Activated CD8-positive, alpha-beta memory T cell treated with anti-CD3 and anti-CD28 coated beads for 36 hours (primary cell): Measurements from ENCODE around the gene MAB21L4. TPM values are rescaled to one million over a fixed set of nuclear protein-coding genes. Genes with fewer than 3 reads are reported as not detected.

Source experiments
- CTCF ChIA-PET: fragments of 350-600 bp; sonication (Branson Sonifier 250); formaldehyde crosslinking; loops from one replicate; lab custom pipeline; 2021; ENCODE audit warnings: antibody characterized with exemption; lab: Charles Lee
- POLR2A ChIA-PET: fragments of 350-600 bp; sonication (Branson Sonifier 250); formaldehyde crosslinking; loops from one replicate; lab custom pipeline; 2021; ENCODE audit warnings: antibody characterized with exemption; lab: Charles Lee
- total RNA-seq, 2 experiments: library from RNA; stranded (reverse); gene quantifications; one replicate each; pipeline ENCODE4 v1.2.3, GENCODE V29; 2021

The MAB21L4 gene
- total RNA-seq = not detected

- CTCF ChIA-PET = no interaction called here
Measured at GRCh38 chr2:240895656-240896388, at the start of gene MAB21L4. Gene MAB21L4 (minus strand): TSS chr2:240896156. CDS start chr2:240895997, 159 bp downstream.

GRCh38 chr2:240936106-240936505 is 40.1 kb upstream of the MAB21L4 start:
- POLR2A ChIA-PET = no interaction called here
- CTCF ChIA-PET = no interaction called here

More at GRCh38 chr2:240895656-240896388, at the start of gene MAB21L4:
- POLR2A ChIA-PET = no interaction called here

GRCh38 chr2:240935103-240935876 is 39.3 kb upstream of the MAB21L4 start:
- POLR2A ChIA-PET = no interaction called here
- CTCF ChIA-PET = interaction anchor here (1.6 kb wide), 1 partner anchor 21 kb away, joined by 4 read pairs; no protein-coding TSS in a partner anchor

- ChIA-PET CTCF (interaction anchor here (1.6 kb wide), 1 partner anchor 20 kb away, joined by 4 read pairs; no protein-coding TSS in a partner anchor), POLR2A (no interaction called here)
Measured at GRCh38 chr2:240934701-240935102, 38.7 kb upstream of the MAB21L4 start.

GRCh38 chr2:240933966-240934700 is 38.2 kb upstream of the MAB21L4 start:
- CTCF ChIA-PET = interaction anchor here (1.6 kb wide), 1 partner anchor 20 kb away, joined by 4 read pairs; no protein-coding TSS in a partner anchor
- POLR2A ChIA-PET = no interaction called here

- POLR2A ChIA-PET = no interaction called here
- CTCF ChIA-PET = no interaction called here
Measured at GRCh38 chr2:240933048-240933965, 37.4 kb upstream of the MAB21L4 start.

GRCh38 chr2:240932724-240933047 is 36.7 kb upstream of the MAB21L4 start:
- POLR2A ChIA-PET = no interaction called here
- CTCF ChIA-PET = no interaction called here

- POLR2A ChIA-PET = no interaction called here
- CTCF ChIA-PET = no interaction called here
Measured at GRCh38 chr2:240932001-240932723, 36.2 kb upstream of the MAB21L4 start.

- ChIA-PET CTCF (no interaction called here), POLR2A (no interaction called here)
Measured at GRCh38 chr2:240931319-240931949, 35.5 kb upstream of the MAB21L4 start.

- ChIA-PET CTCF (no interaction called here), POLR2A (no interaction called here)
Measured at GRCh38 chr2:240930631-240931318, 34.8 kb upstream of the MAB21L4 start.

GRCh38 chr2:240930096-240930630 is 34.2 kb upstream of the MAB21L4 start:
- ChIA-PET POLR2A (no interaction called here), CTCF (no interaction called here)

- POLR2A ChIA-PET = no interaction called here
- CTCF ChIA-PET = no interaction called here
Measured at GRCh38 chr2:240929364-240930095, 33.6 kb upstream of the MAB21L4 start.

- CTCF ChIA-PET = no interaction called here
- POLR2A ChIA-PET = no interaction called here
Measured at GRCh38 chr2:240928476-240929363, 32.8 kb upstream of the MAB21L4 start.

- CTCF ChIA-PET = no interaction called here
- POLR2A ChIA-PET = no interaction called here
Measured at GRCh38 chr2:240927390-240927781, 31.4 kb upstream of the MAB21L4 start.

GRCh38 chr2:240926516-240927389 is 30.8 kb upstream of the MAB21L4 start:
- CTCF ChIA-PET = no interaction called here
- POLR2A ChIA-PET = no interaction called here
